Left ventricle myocardium inferior (tissue), 1 donor: Measurements from ENCODE around the gene STIL. TPM values are rescaled to one million over a fixed set of nuclear protein-coding genes. Genes with fewer than 3 reads are reported as not detected.

ENCODE experiments used
- DNase-seq: peaks from one replicate; pipeline ENCODE4 v3.0.0-alpha.2; 2020
- H3K27ac ChIP-seq: fragments of 200-600 bp; replicated peaks from 2 replicates; pipeline ENCODE4 v1.8.0; 2021
- H3K27me3 ChIP-seq: fragments of 200-600 bp; 2 replicates; pipeline ENCODE4 v1.8.0; 2021; ENCODE audit warnings: low read depth
- H3K36me3 ChIP-seq: fragments of 200-600 bp; 2 replicates; pipeline ENCODE4 v1.8.0; 2021
- H3K4me1 ChIP-seq: fragments of 200-600 bp; 2 replicates; pipeline ENCODE4 v1.8.0; 2021
- H3K4me3 ChIP-seq: fragments of 200-600 bp; 2 replicates; pipeline ENCODE4 v1.8.0; 2021; ENCODE audit warnings: mild to moderate bottlenecking, moderate library complexity
- H3K9me3 ChIP-seq: fragments of 200-600 bp; replicated peaks from 2 replicates; pipeline ENCODE4 v1.8.0; 2021
- intact Hi-C: fragments of 100-400 bp; cut with micrococcal nuclease; formaldehyde crosslinking; loops from one replicate; pipeline ENCODE4 v1.11.0; 2022
- total RNA-seq: library from RNA; stranded (reverse); fragmentation: NEBNext Ultra II Directional; extraction: Animal tissue kit (Norgen Biotek cat#: 25700); gene quantifications from one replicate; pipeline ENCODE4 v1.2.1, GENCODE V29; 2021
- TF ChIP-seq, protein P1 (sequence below): fragments of 200-600 bp; IDR thresholded peaks from 2 replicates; pipeline ENCODE4 v1.8.0; 2021; ENCODE audit warnings: antibody characterized with exemption, mild to moderate bottlenecking, borderline replicate concordance
- donor health status: DM: no; HTN: yes; CAD: no; lungs with severe emphysema.

Gene STIL
- total RNA-seq, 1 donor from 2014 or later, result 0.58 TPM

DNA sequence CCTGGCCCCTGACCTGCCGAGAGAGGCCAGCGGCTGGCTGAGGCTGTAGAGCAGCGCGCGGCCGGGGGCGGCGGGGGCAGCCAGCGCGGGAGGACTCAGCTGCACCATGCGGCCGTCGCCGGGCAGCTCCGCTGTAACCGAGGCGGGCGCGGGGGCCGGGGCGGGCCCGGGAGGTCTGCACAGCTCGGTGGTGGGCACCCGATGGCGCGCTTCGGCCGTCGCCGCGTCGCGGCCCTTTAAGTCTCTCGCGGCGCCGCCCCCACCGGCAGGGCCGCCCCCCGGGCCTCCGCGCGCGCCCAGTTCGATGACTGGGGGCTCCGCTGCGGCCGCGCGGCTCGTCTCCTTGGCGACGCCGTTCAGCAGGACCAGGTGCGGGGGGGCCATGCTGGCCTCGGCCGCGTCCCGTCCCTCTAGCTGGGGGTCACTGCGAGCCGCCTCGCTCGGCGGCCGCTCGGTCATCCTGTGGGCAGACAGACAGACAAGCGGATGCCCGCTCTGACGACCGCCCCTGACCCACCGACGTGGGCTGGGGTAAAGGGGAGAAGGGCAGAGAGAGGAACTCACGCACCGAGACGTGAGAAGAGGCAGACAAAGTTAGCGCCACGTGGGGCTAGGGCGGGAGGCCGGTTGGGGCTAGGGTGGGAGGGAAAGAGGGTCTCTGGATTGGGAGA, 88.4 kb downstream of the STIL start:
- intact Hi-C loops, result no loop called here
- H3K27ac ChIP-seq, result peak overlapping the region; percentile 44
- H3K36me3 ChIP-seq, result no peaks in the 10 kb centered on the region
- TF ChIP-seq, protein P1, sequence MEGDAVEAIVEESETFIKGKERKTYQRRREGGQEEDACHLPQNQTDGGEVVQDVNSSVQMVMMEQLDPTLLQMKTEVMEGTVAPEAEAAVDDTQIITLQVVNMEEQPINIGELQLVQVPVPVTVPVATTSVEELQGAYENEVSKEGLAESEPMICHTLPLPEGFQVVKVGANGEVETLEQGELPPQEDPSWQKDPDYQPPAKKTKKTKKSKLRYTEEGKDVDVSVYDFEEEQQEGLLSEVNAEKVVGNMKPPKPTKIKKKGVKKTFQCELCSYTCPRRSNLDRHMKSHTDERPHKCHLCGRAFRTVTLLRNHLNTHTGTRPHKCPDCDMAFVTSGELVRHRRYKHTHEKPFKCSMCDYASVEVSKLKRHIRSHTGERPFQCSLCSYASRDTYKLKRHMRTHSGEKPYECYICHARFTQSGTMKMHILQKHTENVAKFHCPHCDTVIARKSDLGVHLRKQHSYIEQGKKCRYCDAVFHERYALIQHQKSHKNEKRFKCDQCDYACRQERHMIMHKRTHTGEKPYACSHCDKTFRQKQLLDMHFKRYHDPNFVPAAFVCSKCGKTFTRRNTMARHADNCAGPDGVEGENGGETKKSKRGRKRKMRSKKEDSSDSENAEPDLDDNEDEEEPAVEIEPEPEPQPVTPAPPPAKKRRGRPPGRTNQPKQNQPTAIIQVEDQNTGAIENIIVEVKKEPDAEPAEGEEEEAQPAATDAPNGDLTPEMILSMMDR, result no peak
- peaks cover 59% of the 10 kb centered on the region for H3K4me1 ChIP-seq
- H3K9me3 ChIP-seq, result no peaks in the 10 kb centered on the region
- peak overlapping the region; percentile 61 for H3K4me3 ChIP-seq
- no peak for DNase-seq
- H3K27me3 ChIP-seq, result peaks cover 100% of the 10 kb centered on the region

GRCh38 chr1:47224676-47225399, 89.1 kb downstream of the STIL start:
- intact Hi-C loops, result no loop called here
- no peaks in the 10 kb centered on the region for H3K9me3 ChIP-seq
- no peak for DNase-seq
- TF ChIP-seq, protein P1, result no peak
- H3K27ac ChIP-seq, result peak overlapping the region; percentile 44
- H3K4me1 ChIP-seq, result peaks cover 55% of the 10 kb centered on the region
- H3K36me3 ChIP-seq, result no peaks in the 10 kb centered on the region
- peak overlapping the region; percentile 61 for H3K4me3 ChIP-seq
- peaks cover 93% of the 10 kb centered on the region for H3K27me3 ChIP-seq

DNA sequence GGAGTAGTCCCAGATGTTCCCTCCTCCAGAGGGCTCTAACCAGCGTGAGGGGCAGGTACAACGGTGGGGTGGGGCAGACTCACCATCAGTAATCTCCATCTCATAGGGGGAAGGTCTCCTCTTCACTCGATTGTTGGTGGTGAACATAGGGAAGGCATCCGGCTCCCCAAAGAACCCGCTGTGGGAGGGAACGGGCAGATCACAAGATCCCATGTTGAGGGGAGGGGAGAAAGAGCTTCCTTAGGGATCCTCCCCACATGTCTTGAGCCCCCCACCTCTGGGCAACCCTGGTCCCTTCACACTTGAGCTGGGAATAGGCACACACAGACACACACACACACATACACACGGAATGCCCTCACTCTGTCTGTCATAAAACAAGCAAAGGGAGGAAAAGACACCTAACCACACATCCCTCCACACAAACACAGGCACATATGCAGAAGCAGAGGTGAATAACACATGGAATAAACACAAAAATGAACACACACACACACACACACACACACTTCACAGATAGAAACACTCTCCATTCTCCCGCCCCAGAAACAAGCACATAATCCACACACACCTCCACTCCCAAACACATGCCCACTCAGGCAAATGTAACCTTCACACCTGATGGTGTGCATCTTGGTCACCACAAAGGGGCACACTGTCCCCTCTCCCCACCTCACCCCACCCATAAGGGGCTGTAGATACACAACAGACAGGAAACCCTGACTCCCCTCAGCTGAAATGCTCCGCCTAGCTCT, 89.8 kb downstream of the STIL start:
- Histone ChIP-seq H3K36me3 (no peaks in the 10 kb centered on the region), H3K9me3 (no peaks in the 10 kb centered on the region), H3K27ac (no peak overlapping the region), H3K4me1 (peaks cover 47% of the 10 kb centered on the region), H3K27me3 (peaks cover 89% of the 10 kb centered on the region), H3K4me3 (no peak overlapping the region)
- TF ChIP-seq, protein P1, result no peak
- intact Hi-C loops, result no loop called here
- DNase-seq, result no peak

DNA sequence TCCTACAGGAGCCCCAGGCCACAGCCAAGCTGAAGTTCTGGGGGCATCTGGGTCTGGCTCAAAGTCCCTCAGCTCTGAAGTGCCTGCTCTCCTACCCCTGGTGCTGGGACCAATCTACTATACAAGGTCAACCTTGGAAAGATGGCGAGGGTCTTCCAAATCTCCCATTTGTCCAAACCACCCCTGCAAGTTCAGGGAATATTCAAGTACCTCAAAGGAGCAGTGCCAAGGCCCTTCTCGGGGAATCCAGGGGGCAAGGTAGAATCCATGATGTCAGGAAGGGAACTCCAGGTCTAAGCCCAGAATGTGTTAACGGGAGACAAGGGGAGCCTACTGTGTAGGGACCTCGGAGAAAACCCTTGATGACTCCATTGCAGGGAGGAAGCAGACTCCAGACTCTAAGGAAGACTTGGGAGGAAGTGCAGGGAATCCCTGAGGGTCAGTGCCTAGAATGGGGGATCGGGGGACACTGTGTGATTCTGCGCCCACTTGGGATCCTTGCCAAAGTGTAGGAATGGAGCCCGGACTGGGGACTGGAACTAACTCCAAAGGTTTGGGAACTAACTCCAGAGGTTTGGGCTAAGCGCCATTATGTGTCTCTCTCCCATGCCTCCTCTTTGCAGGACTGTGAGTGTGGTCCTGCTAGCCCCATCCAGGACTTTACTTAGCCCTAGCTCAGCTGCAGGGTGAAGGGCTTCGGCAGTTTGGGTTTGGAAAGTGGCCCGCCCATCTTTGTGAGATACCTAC, 90.6 kb downstream of the STIL start:
- intact Hi-C loops, result no loop called here
- H3K27me3 ChIP-seq, result peaks cover 82% of the 10 kb centered on the region
- TF ChIP-seq, protein P1, result no peak

DNA sequence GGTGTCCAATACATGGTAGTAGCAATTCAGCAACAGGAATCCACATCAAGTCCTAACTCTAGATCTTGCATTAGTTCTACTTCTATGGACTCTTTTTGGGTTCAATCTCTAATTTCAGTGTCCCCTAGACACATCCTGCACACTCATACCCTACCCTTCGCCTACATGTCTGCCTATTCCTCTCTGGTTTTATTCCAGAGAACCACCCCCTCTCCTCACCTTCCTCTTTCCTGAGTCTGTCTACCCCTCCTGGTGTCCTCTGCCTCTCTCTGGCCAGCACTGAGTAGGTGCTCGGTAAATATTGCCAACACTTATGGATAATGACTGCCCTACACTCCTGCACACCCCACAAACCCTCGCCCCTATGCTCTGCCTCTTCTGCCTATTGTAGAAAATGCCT, 91.5 kb downstream of the STIL start:
- no peak overlapping the region for H3K4me3 ChIP-seq
- no peaks in the 10 kb centered on the region for H3K36me3 ChIP-seq
- DNase-seq, result no peak
- intact Hi-C loops, result no loop called here
- no peaks in the 10 kb centered on the region for H3K9me3 ChIP-seq
- H3K4me1 ChIP-seq, result peaks cover 31% of the 10 kb centered on the region
- no peak overlapping the region for H3K27ac ChIP-seq
- H3K27me3 ChIP-seq, result peaks cover 73% of the 10 kb centered on the region
- TF ChIP-seq, protein P1, result no peak

More for the DNA sequence above, 90.6 kb downstream of the STIL start:
- H3K27ac ChIP-seq, result no peak overlapping the region
- H3K4me3 ChIP-seq, result no peak overlapping the region
- H3K9me3 ChIP-seq, result no peaks in the 10 kb centered on the region
- H3K4me1 ChIP-seq, result peaks cover 40% of the 10 kb centered on the region
- DNase-seq, result no peak
- no peaks in the 10 kb centered on the region for H3K36me3 ChIP-seq
